GM12878 (cell line): ENCODE measurements around the gene BATF. TPM values are rescaled to one million over a fixed set of nuclear protein-coding genes. Genes with fewer than 3 reads are reported as not detected.

Source experiments
- ATAC-seq: fragments of 200-7000 bp; cut with Tn5 transposase; 3 replicates; pipeline ENCODE4 v1.9.1; 2020; ENCODE audit warnings: mild to moderate bottlenecking, moderate library complexity
- BruUV-seq: library from RNA; stranded (reverse); fragments of 400-500 nt; replicated peaks from 2 replicates; lab custom pipeline; 2021; lab: Mats Ljungman, UMichigan
- CTCF ChIA-PET: fragments of 300-600 bp; sonication (Branson Sonifier 250); formaldehyde crosslinking; extraction: SDS; loops from one replicate; lab custom pipeline; 2021; ENCODE audit warnings: inconsistent platforms; lab: Yijun Ruan, JAX
- POLR2A ChIA-PET: fragments of 350-600 bp; formaldehyde crosslinking; extraction: SDS; loops from one replicate; lab custom pipeline; 2021; ENCODE audit warnings: inconsistent platforms; lab: Charles Lee
- RAD21 ChIA-PET: fragments of 300-600 bp; sonication (Branson Sonifier 250); formaldehyde crosslinking; loops from one replicate; lab custom pipeline; 2023; ENCODE audit warnings: antibody characterized with exemption; ENCODE audit not compliant: unreplicated experiment; lab: Charles Lee
- SMC1A ChIA-PET: fragments of 300-600 bp; sonication (Branson Sonifier 250); formaldehyde crosslinking; loops from one replicate; lab custom pipeline; 2023; ENCODE audit not compliant: unreplicated experiment, uncharacterized antibody; lab: Charles Lee
- DNase-seq: peaks from one replicate; pipeline ENCODE4 v3.0.0-alpha.2; 2011; ENCODE audit warnings: low read depth, low spot score
- FAIRE-seq: peaks from 3 replicates; lab custom pipeline; 2011; peaks lifted over from hg19 to GRCh38; lab: Jason Lieb, UNC
- H2AFZ ChIP-seq: 2 replicates; pipeline ENCODE4 v1.6.0; 2011; ENCODE audit warnings: low read depth, low read length, control low read depth; ENCODE audit not compliant: control insufficient read depth
- H3K27ac ChIP-seq: 2 replicates; pipeline ENCODE4 v1.5.1; 2011; ENCODE audit warnings: control low read depth; ENCODE audit not compliant: control insufficient read depth, insufficient read depth
- H3K27me3 ChIP-seq, 2 experiments: replicated peaks in 1 of 2; 2 replicates each; pipeline versions ENCODE4 v1.6.0 to v1.6.1; 2011; ENCODE audit warnings: low read length in 1 of 2; ENCODE audit not compliant: control insufficient read depth in 2 of 2, insufficient read depth in 2 of 2
- H3K36me3 ChIP-seq, 2 experiments: 2 replicates each; pipeline ENCODE4 v1.5.1; 2011; ENCODE audit warnings: low read length in 1 of 2; ENCODE audit not compliant: control insufficient read depth in 2 of 2, insufficient read depth in 2 of 2
- H3K4me1 ChIP-seq: 2 replicates; pipeline ENCODE4 v1.6.1; 2011; ENCODE audit warnings: mild to moderate bottlenecking, low read length, moderate library complexity, mixed read lengths; ENCODE audit not compliant: control insufficient read depth, insufficient read depth
- H3K4me2 ChIP-seq: 2 replicates; pipeline ENCODE4 v1.6.0; 2011; ENCODE audit warnings: control low read depth; ENCODE audit not compliant: control insufficient read depth, insufficient read depth
- H3K4me3 ChIP-seq: fragments of 200-600 bp; sonication (generic); 2 replicates; pipeline ENCODE4 v1.5.1; 2016
- H3K79me2 ChIP-seq: 2 replicates; pipeline ENCODE4 v1.6.0; 2011; ENCODE audit warnings: low read length; ENCODE audit not compliant: control insufficient read depth, insufficient read depth
- H3K9ac ChIP-seq: 2 replicates; pipeline ENCODE4 v1.8.0; 2011; ENCODE audit warnings: low read length, control low read depth, mixed read lengths; ENCODE audit not compliant: control insufficient read depth, insufficient read depth
- H3K9me3 ChIP-seq: replicated peaks from 3 replicates; pipeline ENCODE4 v1.5.1; 2011; ENCODE audit warnings: mild to moderate bottlenecking, low read length; ENCODE audit not compliant: control insufficient read depth, insufficient read depth
- H4K20me1 ChIP-seq: 2 replicates; pipeline ENCODE4 v1.6.0; 2011; ENCODE audit not compliant: control insufficient read depth, insufficient read depth
- BCL11A ChIP-seq: IDR thresholded peaks from 2 replicates; pipeline ENCODE4 v1.6.1; 2011; ENCODE audit warnings: low read depth, low read length
- ETV6 ChIP-seq, 2 experiments: fragments of 450-650 bp in 1 of 2; IDR thresholded peaks in 1 of 2; conservative IDR thresholded peaks in 1 of 2; 2 replicates each; pipeline ENCODE4 v1.6.1; 2014; ENCODE audit warnings: antibody characterized with exemption in 1 of 2, borderline replicate concordance in 1 of 2, low read depth in 1 of 2, mild to moderate bottlenecking in 1 of 2, moderate library complexity in 1 of 2
- HCFC1 ChIP-seq: fragments of 150-350 bp; IDR thresholded peaks from 2 replicates; pipeline ENCODE4 v1.6.1; 2014; ENCODE audit warnings: low read length
- IKZF2 ChIP-seq, 2 experiments: fragments of 450-650 bp; IDR thresholded peaks; 2 replicates each; pipeline ENCODE4 v1.6.1; 2017; ENCODE audit warnings: mild to moderate bottlenecking in 2 of 2, moderate library complexity in 2 of 2
- IRF5 ChIP-seq: fragments of 450-650 bp; IDR thresholded peaks from 2 replicates; pipeline ENCODE4 v1.6.1; 2017; ENCODE audit warnings: borderline replicate concordance
- MAX ChIP-seq: IDR thresholded peaks from 2 replicates; pipeline ENCODE4 v1.6.1; 2012; ENCODE audit warnings: low read depth, low read length, improper control_type of control experiment
- MEF2B ChIP-seq: fragments of 450-650 bp; IDR thresholded peaks from 2 replicates; pipeline ENCODE4 v1.6.1; 2018; ENCODE audit warnings: mild to moderate bottlenecking, moderate library complexity; ENCODE audit not compliant: partially characterized antibody, poor library complexity, severe bottlenecking
- MXI1 ChIP-seq: fragments of 150-350 bp; IDR thresholded peaks from 2 replicates; pipeline ENCODE4 v1.6.1; 2011; ENCODE audit warnings: low read depth, mild to moderate bottlenecking, inconsistent platforms, low read length, improper control_type of control experiment
- PRDM15 ChIP-seq: fragments of 450-650 bp; formaldehyde crosslinking; IDR thresholded peaks from 2 replicates; pipeline ENCODE4 v1.4.0; 2020; ENCODE audit warnings: mild to moderate bottlenecking, moderate library complexity
- RELA ChIP-seq: fragments of 450-650 bp; IDR thresholded peaks from 2 replicates; pipeline ENCODE4 v1.8.0; 2014; ENCODE audit warnings: borderline replicate concordance; ENCODE audit not compliant: partially characterized antibody
- SIX5 ChIP-seq: IDR thresholded peaks from 2 replicates; pipeline ENCODE4 v1.6.1; 2011; ENCODE audit warnings: mild to moderate bottlenecking, low read depth, low read length, moderate library complexity; ENCODE audit not compliant: severe bottlenecking
- SMAD1 ChIP-seq: fragments of 450-650 bp; IDR thresholded peaks from 2 replicates; pipeline ENCODE4 v1.6.1; 2018; ENCODE audit warnings: mild to moderate bottlenecking, low read depth; ENCODE audit not compliant: partially characterized antibody
- SREBF2 ChIP-seq: IDR thresholded peaks from 2 replicates; pipeline ENCODE4 v1.6.1; 2012; ENCODE audit warnings: mild to moderate bottlenecking, low read length
- ZSCAN29 ChIP-seq: fragments of 450-650 bp; IDR thresholded peaks from 2 replicates; pipeline ENCODE4 v1.6.1; 2017; ENCODE audit warnings: mild to moderate bottlenecking, moderate library complexity
- WGBS: methylation state at CpG from one replicate; pipeline ENCODE4 v1.1.6; 2016; ENCODE audit warnings: low lambda C conversion rate; ENCODE audit not compliant: insufficient replicate concordance, insufficient coverage; ENCODE audit errors: missing lambda C conversion rate; 5-methylcytosine and 5-hydroxymethylcytosine counted together
- in situ Hi-C: fragments of 300-500 bp; cut with MboI; formaldehyde crosslinking; loops from 9 replicates; pipeline ENCODE4 v1.14.3; 2018; ENCODE audit warnings: mixed read lengths
- intact Hi-C: fragments of 100-400 bp; cut with micrococcal nuclease; formaldehyde crosslinking; loops from one replicate; pipeline ENCODE4 v1.14.2; 2022; ENCODE audit not compliant: unreplicated experiment
- polyA plus RNA-seq, 11 experiments: library from polyadenylated mRNA; depleted of rRNA in 4 of 11; unstranded in 6 of 11; stranded (reverse) in 5 of 11; fragments of >200 nt; fragmentation: Nextera tagmentation in 4 of 11; fragmentation: Illumina TruSeq in 1 of 11; extraction: Ambion mirVana in 4 of 11; extraction: Trizol in 1 of 11; gene quantifications; 1 replicate in 1 of 11; 2 replicates in 10 of 11; pipeline versions ENCODE4 v1.2.1 to v1.2.3, GENCODE V29; 2011 to 2016; ENCODE audit warnings: inconsistent platforms in 2 of 11, missing spikeins in 2 of 11, low read depth in 1 of 11
- total RNA-seq, 4 experiments: library from RNA; depleted of rRNA in 3 of 4; stranded (reverse); fragments of >200 nt in 3 of 4; fragmentation: Illumina TruSeq in 1 of 4; extraction: Trizol in 1 of 4; gene quantifications; 2 replicates each; pipeline versions ENCODE4 v1.2.1 to v1.2.3, GENCODE V29; 2013 to 2021
- TF ChIP-seq, protein P1 (sequence below): fragments of 450-650 bp; IDR thresholded peaks from 2 replicates; pipeline ENCODE4 v1.6.1; 2016; ENCODE audit warnings: mild to moderate bottlenecking
- TF ChIP-seq, protein P2 (sequence below): fragments of 450-650 bp; IDR thresholded peaks from 2 replicates; pipeline ENCODE4 v1.6.1; 2014; ENCODE audit warnings: mild to moderate bottlenecking

BATF gene
- total and polyA plus RNA-seq, 10 of the 15 experiments (the other 5 are each of a cell fraction or from before 2014, with no cell fraction given) = 10.0 to 154 (median 103) TPM

DNA sequence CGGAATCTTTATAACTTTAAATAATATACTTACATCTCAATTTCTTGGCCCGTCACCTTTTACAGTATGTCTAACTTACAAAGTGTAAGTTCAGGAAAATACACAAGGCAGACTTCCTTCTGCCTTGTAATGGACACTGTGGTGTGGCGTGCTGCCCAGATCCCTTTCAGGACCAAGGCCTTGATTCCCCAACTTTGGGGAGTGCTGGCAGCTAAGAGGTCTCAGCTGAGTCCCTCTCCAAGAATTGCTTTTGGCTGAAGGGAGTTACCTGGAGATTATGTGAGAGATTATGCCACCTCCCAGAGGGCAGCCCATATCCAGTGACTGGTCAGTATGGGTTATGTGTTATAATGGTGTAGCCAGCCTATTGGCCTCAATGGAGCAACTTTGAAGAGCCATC is 21.2 kb upstream of the BATF start (continued):
- TF ChIP-seq IRF5 = no peak
- TF ChIP-seq BCL11A = no peak
- TF ChIP-seq MAX = no peak
- no peak for TF ChIP-seq SMAD1
- TF ChIP-seq IKZF2 (IDR thresholded peaks at IDR 0.05) = no peak
- TF ChIP-seq ETV6 (conservative IDR thresholded peaks at IDR 0.05 in 1 of 2, IDR thresholded peaks at IDR 0.05 in 1 of 2; ENCODE audit: borderline replicate concordance in 1 of 2, low read depth in 1 of 2) = no peak

- SMC1A ChIA-PET = interaction anchor here (1.5 kb wide), 1 partner anchor 20 kb away, joined by 4 read pairs; no protein-coding TSS in a partner anchor
- POLR2A ChIA-PET = no interaction called here
- in situ Hi-C loops = no loop called here
- CTCF ChIA-PET = interaction anchor here (1.1 kb wide), 1 partner anchor 11 kb away, joined by 3 read pairs; no protein-coding TSS in a partner anchor
- Histone ChIP-seq H3K4me3 (no peak overlapping the region), H3K9ac (no peak overlapping the region), H3K27me3 (no peaks in the 10 kb centered on the region), H3K4me1 (peaks cover 6% of the 10 kb centered on the region), H3K36me3 (no peaks in the 10 kb centered on the region)
- RAD21 ChIA-PET = no interaction called here
- FAIRE-seq (no peak), ATAC-seq (no peak)
- TF ChIP-seq MXI1 (no peak), PRDM15 (CRISPR knock-in tag) (no peak), SIX5 (no peak), ZSCAN29 (no peak), RELA (no peak), HCFC1 (no peak), SREBF2 (no peak), MEF2B (no peak)
- TF ChIP-seq, protein P1, sequence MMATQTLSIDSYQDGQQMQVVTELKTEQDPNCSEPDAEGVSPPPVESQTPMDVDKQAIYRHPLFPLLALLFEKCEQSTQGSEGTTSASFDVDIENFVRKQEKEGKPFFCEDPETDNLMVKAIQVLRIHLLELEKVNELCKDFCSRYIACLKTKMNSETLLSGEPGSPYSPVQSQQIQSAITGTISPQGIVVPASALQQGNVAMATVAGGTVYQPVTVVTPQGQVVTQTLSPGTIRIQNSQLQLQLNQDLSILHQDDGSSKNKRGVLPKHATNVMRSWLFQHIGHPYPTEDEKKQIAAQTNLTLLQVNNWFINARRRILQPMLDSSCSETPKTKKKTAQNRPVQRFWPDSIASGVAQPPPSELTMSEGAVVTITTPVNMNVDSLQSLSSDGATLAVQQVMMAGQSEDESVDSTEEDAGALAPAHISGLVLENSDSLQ = no peak
- TF ChIP-seq, protein P2, sequence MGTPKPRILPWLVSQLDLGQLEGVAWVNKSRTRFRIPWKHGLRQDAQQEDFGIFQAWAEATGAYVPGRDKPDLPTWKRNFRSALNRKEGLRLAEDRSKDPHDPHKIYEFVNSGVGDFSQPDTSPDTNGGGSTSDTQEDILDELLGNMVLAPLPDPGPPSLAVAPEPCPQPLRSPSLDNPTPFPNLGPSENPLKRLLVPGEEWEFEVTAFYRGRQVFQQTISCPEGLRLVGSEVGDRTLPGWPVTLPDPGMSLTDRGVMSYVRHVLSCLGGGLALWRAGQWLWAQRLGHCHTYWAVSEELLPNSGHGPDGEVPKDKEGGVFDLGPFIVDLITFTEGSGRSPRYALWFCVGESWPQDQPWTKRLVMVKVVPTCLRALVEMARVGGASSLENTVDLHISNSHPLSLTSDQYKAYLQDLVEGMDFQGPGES = no peak
- TF ChIP-seq, all 136 proteins: peak for 0
- H3K4me2 ChIP-seq = no peak overlapping the region
- no peak overlapping the region for H3K27ac ChIP-seq
- DNase-seq = no peak
- whole genome bisulfite sequencing = 94% methylated on average over 1 of the region's 1 CpG
- no peaks in the 10 kb centered on the region for H3K79me2 ChIP-seq
- H2AFZ ChIP-seq = no peak overlapping the region
- no peaks in the 10 kb centered on the region; the same call in 1 of the 3 replicates for H3K9me3 ChIP-seq
- intact Hi-C loops = no loop called here
- BruUV-seq = no TSS peak
- H4K20me1 ChIP-seq = no peaks in the 10 kb centered on the region
These were observed 17.9 kb upstream of the BATF start for GRCh38 chr14:75504411-75504810.
